Astrocyte (in vitro differentiated cells and primary cell): ENCODE measurements around the gene GPATCH1.

Experiments
- CTCF ChIP-seq: IDR thresholded peaks from 2 replicates; pipeline ENCODE4 v1.5.1; 2011; ENCODE audit warnings: low read depth, mild to moderate bottlenecking, inconsistent platforms, low read length, moderate library complexity; ENCODE audit not compliant: insufficient read depth
- EZH2 ChIP-seq: IDR thresholded peaks from 2 replicates; pipeline ENCODE4 v1.6.1; 2012; ENCODE audit warnings: mild to moderate bottlenecking, low read length, inconsistent platforms; ENCODE audit not compliant: insufficient read depth

- TF ChIP-seq EZH2: no peak
- no peak for TF ChIP-seq CTCF
Measured at GRCh38 chr19:33032218-33032781, 48.7 kb upstream of the GPATCH1 start.
